IMR-90 (cell line): ENCODE results near the gene UNC119. TPM values are rescaled to one million over a fixed set of nuclear protein-coding genes. Genes with fewer than 3 reads are reported as not detected.

ENCODE experiments used
- ATAC-seq: fragments of 200-7000 bp; cut with Tn5 transposase; 2 replicates; pipeline ENCODE4 v1.9.1; 2020; ENCODE audit warnings: low read depth, mild to moderate bottlenecking, moderate library complexity
- BruUV-seq: library from RNA; stranded (reverse); fragments of 400-500 nt; replicated peaks from 2 replicates; lab custom pipeline; 2021; lab: Mats Ljungman, UMichigan
- CTCF ChIA-PET: fragments of 300-600 bp; formaldehyde crosslinking; extraction: SDS; loops from one replicate; lab custom pipeline; 2021; ENCODE audit warnings: antibody characterized with exemption; lab: Yijun Ruan, JAX
- POLR2A ChIA-PET: fragments of 300-600 bp; sonication (Branson Sonifier 250); formaldehyde crosslinking; loops from one replicate; lab custom pipeline; 2022; ENCODE audit warnings: antibody characterized with exemption; ENCODE audit not compliant: unreplicated experiment; lab: Charles Lee
- DNase-seq: peaks from one replicate; pipeline ENCODE4 v3.0.0; 2013
- H2AFZ ChIP-seq: replicated peaks from 2 replicates; pipeline ENCODE3; 2013; ENCODE audit warnings: low read length, mild to moderate bottlenecking; ENCODE audit not compliant: poor library complexity
- H2AK5ac ChIP-seq: 2 replicates; pipeline ENCODE4 v1.6.1; 2013; ENCODE audit warnings: low read depth, low read length, inconsistent platforms
- H2AK9ac ChIP-seq: replicated peaks from 2 replicates; pipeline ENCODE3; 2013; ENCODE audit warnings: mild to moderate bottlenecking, low read depth, low read length, moderate library complexity; ENCODE audit not compliant: poor library complexity
- H2BK120ac ChIP-seq: 2 replicates; pipeline ENCODE4 v1.6.1; 2013; ENCODE audit warnings: low read depth, low read length, inconsistent platforms
- H2BK15ac ChIP-seq: 3 replicates; pipeline ENCODE4 v1.6.1; 2013; ENCODE audit warnings: low read depth, low read length, inconsistent platforms
- H2BK20ac ChIP-seq: 2 replicates; pipeline ENCODE4 v1.6.1; 2013; ENCODE audit warnings: low read depth, mild to moderate bottlenecking, inconsistent platforms, low read length, moderate library complexity
- H2BK5ac ChIP-seq: 2 replicates; pipeline ENCODE4 v1.6.1; 2013; ENCODE audit warnings: mild to moderate bottlenecking, low read depth, low read length, inconsistent platforms; ENCODE audit not compliant: poor library complexity, severe bottlenecking
- H3K14ac ChIP-seq: replicated peaks from 2 replicates; pipeline ENCODE4 v1.6.1; 2013; ENCODE audit warnings: low read depth, low read length, inconsistent platforms
- H3K18ac ChIP-seq: 2 replicates; pipeline ENCODE4 v1.6.1; 2013; ENCODE audit warnings: low read depth, low read length, control low read depth
- H3K23ac ChIP-seq: 2 replicates; pipeline ENCODE4 v1.6.1; 2013; ENCODE audit warnings: low read depth, low read length, inconsistent platforms
- H3K27ac ChIP-seq: 2 replicates; pipeline ENCODE4 v1.5.1; 2013; ENCODE audit warnings: mild to moderate bottlenecking, control low read depth, low read length; ENCODE audit not compliant: insufficient read depth
- H3K27me3 ChIP-seq: 2 replicates; pipeline ENCODE4 v1.6.1; 2013; ENCODE audit warnings: low read length; ENCODE audit not compliant: control insufficient read depth, insufficient read depth
- H3K36me3 ChIP-seq: 2 replicates; pipeline ENCODE4 v1.6.1; 2013; ENCODE audit warnings: low read length, mixed read lengths; ENCODE audit not compliant: control insufficient read depth, insufficient read depth
- H3K4ac ChIP-seq: 2 replicates; pipeline ENCODE4 v1.6.1; 2013; ENCODE audit warnings: low read depth, low read length, inconsistent platforms
- H3K4me1 ChIP-seq: 2 replicates; pipeline ENCODE4 v1.6.1; 2013; ENCODE audit warnings: low read length, mixed read lengths; ENCODE audit not compliant: control insufficient read depth, insufficient read depth
- H3K4me2 ChIP-seq: 2 replicates; pipeline ENCODE4 v1.6.1; 2013; ENCODE audit warnings: low read depth, mild to moderate bottlenecking, control low read depth, low read length, moderate library complexity
- H3K4me3 ChIP-seq: 2 replicates; pipeline ENCODE4 v1.5.1; 2013; ENCODE audit warnings: low read depth, mild to moderate bottlenecking, control low read depth, low read length, moderate library complexity; ENCODE audit not compliant: insufficient read depth
- H3K56ac ChIP-seq: 2 replicates; pipeline ENCODE4 v1.6.1; 2013; ENCODE audit warnings: low read length, inconsistent platforms; ENCODE audit not compliant: insufficient read depth; ENCODE audit errors: extremely low read depth
- H3K79me1 ChIP-seq, 2 experiments: 2 replicates each; pipeline ENCODE4 v1.6.1; 2013; ENCODE audit warnings: low read length in 2 of 2, inconsistent platforms in 1 of 2, low read depth in 1 of 2
- H3K9ac ChIP-seq: 2 replicates; pipeline ENCODE4 v1.6.1; 2013; ENCODE audit warnings: low read depth, low read length, control low read depth
- H3K9me1 ChIP-seq: 2 replicates; pipeline ENCODE4 v1.6.1; 2013; ENCODE audit warnings: low read length, inconsistent platforms; ENCODE audit not compliant: insufficient read depth
- H3K9me3 ChIP-seq: 2 replicates; pipeline ENCODE4 v1.6.1; 2013; ENCODE audit warnings: low read length; ENCODE audit not compliant: control insufficient read depth, insufficient read depth
- H4K20me1 ChIP-seq: 2 replicates; pipeline ENCODE4 v1.6.1; 2013; ENCODE audit warnings: low read length, inconsistent platforms; ENCODE audit not compliant: insufficient read depth
- H4K5ac ChIP-seq: 2 replicates; pipeline ENCODE4 v1.6.1; 2013; ENCODE audit warnings: mild to moderate bottlenecking, low read depth, low read length, control low read depth
- H4K8ac ChIP-seq, 2 experiments: 2 replicates each; pipeline ENCODE4 v1.6.1; 2013; ENCODE audit warnings: low read depth in 2 of 2, low read length in 2 of 2, control low read depth in 1 of 2, inconsistent platforms in 1 of 2
- H4K91ac ChIP-seq: 2 replicates; pipeline ENCODE4 v1.6.1; 2013; ENCODE audit warnings: low read depth, low read length, inconsistent platforms; ENCODE audit not compliant: insufficient read depth
- FOS ChIP-seq: fragments of 150-350 bp; IDR thresholded peaks from 2 replicates; pipeline ENCODE4 v1.6.1; 2016; ENCODE audit warnings: low read depth, low read length
- MAZ ChIP-seq: IDR thresholded peaks from 2 replicates; pipeline ENCODE4 v1.6.1; 2012; ENCODE audit warnings: low read depth, mild to moderate bottlenecking, low read length, improper control_type of control experiment, moderate library complexity, borderline replicate concordance
- NFE2L2 ChIP-seq: fragments of 150-350 bp; IDR thresholded peaks from 2 replicates; pipeline ENCODE4 v1.6.1; 2016; ENCODE audit warnings: low read depth, mild to moderate bottlenecking, low read length
- RAD21 ChIP-seq: IDR thresholded peaks from 2 replicates; pipeline ENCODE4 v1.6.1; 2012; ENCODE audit warnings: low read length, improper control_type of control experiment
- RCOR1 ChIP-seq: IDR thresholded peaks from 2 replicates; pipeline ENCODE4 v1.6.1; 2012; ENCODE audit warnings: mild to moderate bottlenecking, low read length, improper control_type of control experiment; ENCODE audit not compliant: insufficient replicate concordance
- WGBS, 2 experiments: methylation state at CpG; one replicate each; pipeline versions ENCODE4 v1.1.5 to v1.1.7; 2013; ENCODE audit warnings: missing lambda C conversion rate in 2 of 2; ENCODE audit not compliant: insufficient read length in 1 of 2; ENCODE audit errors: extremely low coverage in 2 of 2; 5-methylcytosine and 5-hydroxymethylcytosine counted together
- dilution Hi-C: fragments of 300-500 bp; cut with HindIII; formaldehyde crosslinking; loops from one replicate; pipeline ENCODE4 v1.14.3; 2018; ENCODE audit warnings: low sequenced_read_pairs; ENCODE audit not compliant: unreplicated experiment
- in situ Hi-C: fragments of 300-500 bp; cut with MboI; formaldehyde crosslinking; loops from 3 replicates; pipeline ENCODE4 v1.14.3; 2019; ENCODE audit warnings: low sequenced_read_pairs, inconsistent platforms, mixed read lengths
- intact Hi-C: fragments of 100-400 bp; cut with micrococcal nuclease; formaldehyde crosslinking; loops from 2 replicates; pipeline ENCODE4 v1.10.0; 2022
- polyA plus RNA-seq, 3 experiments: library from polyadenylated mRNA; depleted of rRNA; stranded (reverse); fragments of >200 nt; gene quantifications; 2 replicates each; pipeline ENCODE4 v1.2.3, GENCODE V29; 2012; ENCODE audit warnings: low replicate concordance in 1 of 3
- total RNA-seq: library from RNA; depleted of rRNA; stranded (reverse); fragments of >200 nt; gene quantifications from 2 replicates; pipeline ENCODE4 v1.2.3, GENCODE V29; 2012

The UNC119 gene
- total and polyA plus RNA-seq, 2 of the 4 experiments (the other 2 are of a cell fraction): 22.4 to 57.4 TPM

DNA sequence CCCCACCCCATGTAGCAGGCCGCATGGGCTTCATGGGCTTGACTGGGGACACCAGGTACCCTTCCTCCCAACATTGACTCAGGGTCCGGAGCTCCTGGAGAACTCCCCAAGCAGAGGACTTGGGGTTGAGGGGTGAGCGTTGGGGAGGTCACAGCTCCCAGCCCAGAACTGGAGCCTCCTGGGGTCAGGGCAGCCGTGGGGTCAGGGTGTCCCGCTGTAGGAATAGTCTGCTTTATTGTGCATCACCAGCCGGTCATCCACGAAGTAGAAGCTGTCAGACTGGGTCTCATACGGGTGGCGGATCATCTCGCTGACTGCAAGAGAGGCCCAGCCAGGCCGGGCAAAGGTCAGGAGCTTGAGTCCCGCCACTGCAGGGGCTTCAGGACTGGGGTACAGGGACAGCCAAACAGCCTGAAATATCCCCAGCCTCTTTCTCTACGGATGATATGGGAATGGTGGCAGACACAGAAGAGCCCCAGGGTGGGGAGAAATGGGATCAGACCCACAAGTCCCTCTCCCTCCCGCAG, 5.3 kb downstream of the UNC119 start:
- Histone ChIP-seq H2BK120ac (no peak overlapping the region), H4K5ac (no peak overlapping the region), H3K4ac (no peak overlapping the region), H2BK15ac (no peak overlapping the region), H3K9ac (no peak overlapping the region), H2BK5ac (no peak overlapping the region), H3K9me3 (no peaks in the 10 kb centered on the region), H3K27ac (no peak overlapping the region), H2AK9ac (no peak overlapping the region), H2AK5ac (no peak overlapping the region), H3K18ac (no peak overlapping the region), H4K20me1 (peaks cover 13% of the 10 kb centered on the region), H4K91ac (no peak overlapping the region), H3K23ac (no peak overlapping the region), H2BK20ac (no peak overlapping the region), H4K8ac (no peak overlapping the region), H3K56ac (no peak overlapping the region), H2AFZ (no peak overlapping the region), H3K14ac (no peak overlapping the region), H3K4me2 (no peak overlapping the region), H3K79me1 (peaks cover 14 to 27% of the 10 kb centered on the region in 2 experiments), H3K9me1 (0 out of 2 replicates have a peak, but pooled peaks cover 7% of the 10 kb centered on the region), H3K4me1 (peaks cover 6% of the 10 kb centered on the region), H3K27me3 (no peaks in the 10 kb centered on the region), H3K36me3 (peaks cover 8% of the 10 kb centered on the region; the same call in 1 of the 2 replicates), H3K4me3 (no peak overlapping the region)
- no TSS peak for BruUV-seq
- dilution Hi-C loops: no loop called here
- intact Hi-C loops: loop anchor here (10.0 kb wide), 1 partner anchor 142 kb away; the partner anchor contains the start of gene SLC46A1
- TF ChIP-seq NFE2L2: no peak
- TF ChIP-seq RCOR1: no peak
- TF ChIP-seq RAD21: no peak
- TF ChIP-seq MAZ: no peak
- no peak for TF ChIP-seq FOS
- in situ Hi-C loops: no loop called here
- POLR2A ChIA-PET: no interaction called here
- CTCF ChIA-PET: interaction anchor here (0.6 to 0.8 kb wide), 3 partner anchors 36 to 100 kb away, joined by 3 to 6 read pairs (median 3); no protein-coding TSS in a partner anchor
- 96% methylated on average over 9 of the region's 14 CpGs; no CpG with 5 or more reads in 1 of the 2 experiments for WGBS, 2 experiments
- DNase-seq (no peak), ATAC-seq (no peak)
